Neural cell (in vitro differentiated cells): Measurements from ENCODE around the gene VRK1.

Source experiments
- EZH2 ChIP-seq: fragments of 200-600, 300-800 bp; shearing (Covaris generic), sonication (generic); IDR thresholded peaks from 2 replicates; pipeline ENCODE4 v1.6.1; 2014; ENCODE audit warnings: antibody characterized with exemption, low read length, borderline replicate concordance, mild to moderate bottlenecking; ENCODE audit not compliant: insufficient read depth, poor library complexity, severe bottlenecking
- MXI1 ChIP-seq: fragments of 450-650 bp; conservative IDR thresholded peaks from 2 replicates; pipeline ENCODE4 v1.6.1; 2014; ENCODE audit warnings: antibody characterized with exemption, mild to moderate bottlenecking; ENCODE audit not compliant: poor library complexity, severe bottlenecking
- SMC3 ChIP-seq: fragments of 450-650 bp; conservative IDR thresholded peaks from 2 replicates; pipeline ENCODE4 v1.6.1; 2014; ENCODE audit warnings: antibody characterized with exemption, mild to moderate bottlenecking, moderate library complexity; ENCODE audit not compliant: poor library complexity
- TAF1 ChIP-seq: IDR thresholded peaks from 2 replicates; pipeline ENCODE4 v1.6.1; 2012; ENCODE audit warnings: low read depth
- TF ChIP-seq, protein P1 (sequence below): fragments of 450-650 bp; IDR thresholded peaks from 2 replicates; pipeline ENCODE4 v1.5.1; 2014; ENCODE audit warnings: antibody characterized with exemption, mild to moderate bottlenecking, moderate library complexity; ENCODE audit not compliant: poor library complexity, severe bottlenecking

DNA sequence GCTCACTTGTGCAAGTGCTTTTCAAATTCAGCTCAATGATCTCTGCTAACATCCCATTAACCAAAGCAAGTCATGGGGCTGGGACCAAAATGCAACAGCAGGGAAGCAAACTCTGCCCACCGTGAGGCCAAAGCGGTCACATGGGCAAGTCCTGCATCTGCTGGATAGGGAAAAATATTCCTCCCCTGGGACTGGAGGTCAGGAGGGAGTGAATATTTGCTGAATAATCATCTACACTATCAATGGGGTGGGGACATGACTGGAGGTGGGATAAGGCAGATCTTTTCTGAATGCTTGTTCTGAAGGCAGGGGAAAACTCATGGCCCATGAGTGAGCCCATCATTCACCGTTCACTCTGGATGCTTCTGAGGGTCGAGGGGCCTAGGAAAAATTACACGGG, 45.1 kb upstream of the VRK1 start:
- TF ChIP-seq, protein P1, sequence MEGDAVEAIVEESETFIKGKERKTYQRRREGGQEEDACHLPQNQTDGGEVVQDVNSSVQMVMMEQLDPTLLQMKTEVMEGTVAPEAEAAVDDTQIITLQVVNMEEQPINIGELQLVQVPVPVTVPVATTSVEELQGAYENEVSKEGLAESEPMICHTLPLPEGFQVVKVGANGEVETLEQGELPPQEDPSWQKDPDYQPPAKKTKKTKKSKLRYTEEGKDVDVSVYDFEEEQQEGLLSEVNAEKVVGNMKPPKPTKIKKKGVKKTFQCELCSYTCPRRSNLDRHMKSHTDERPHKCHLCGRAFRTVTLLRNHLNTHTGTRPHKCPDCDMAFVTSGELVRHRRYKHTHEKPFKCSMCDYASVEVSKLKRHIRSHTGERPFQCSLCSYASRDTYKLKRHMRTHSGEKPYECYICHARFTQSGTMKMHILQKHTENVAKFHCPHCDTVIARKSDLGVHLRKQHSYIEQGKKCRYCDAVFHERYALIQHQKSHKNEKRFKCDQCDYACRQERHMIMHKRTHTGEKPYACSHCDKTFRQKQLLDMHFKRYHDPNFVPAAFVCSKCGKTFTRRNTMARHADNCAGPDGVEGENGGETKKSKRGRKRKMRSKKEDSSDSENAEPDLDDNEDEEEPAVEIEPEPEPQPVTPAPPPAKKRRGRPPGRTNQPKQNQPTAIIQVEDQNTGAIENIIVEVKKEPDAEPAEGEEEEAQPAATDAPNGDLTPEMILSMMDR: no peak
- TF ChIP-seq SMC3: no peak
- no peak for TF ChIP-seq EZH2
- no peak for TF ChIP-seq TAF1
- TF ChIP-seq MXI1: no peak
